Gastrocnemius medialis (tissue), 4 donors: ENCODE data around the gene C2CD4C.

Experiments used
- CTCF ChIP-seq, 5 experiments: fragments of 450-650 bp in 3 of 5; fragments of 200-600 bp in 2 of 5; sonication (generic) in 2 of 5; IDR thresholded peaks in 4 of 5; conservative IDR thresholded peaks in 1 of 5; 1 replicate in 4 of 5; 2 replicates in 1 of 5; pipeline ENCODE4 v1.5.1; 2016 to 2019; ENCODE audit warnings: antibody characterized with exemption in 5 of 5, mild to moderate bottlenecking in 3 of 5, moderate library complexity in 3 of 5
- POLR2A ChIP-seq, 2 donors: fragments of 450-650 bp; IDR thresholded peaks; one replicate each; pipeline ENCODE4 v1.6.1; 2017; ENCODE audit warnings: antibody characterized with exemption in 2 of 2, mild to moderate bottlenecking in 2 of 2, moderate library complexity in 2 of 2

- TF ChIP-seq CTCF (IDR thresholded peaks at IDR 0.05 in 4 of 5, conservative IDR thresholded peaks at IDR 0.05 in 1 of 5): no peak
- TF ChIP-seq POLR2A (IDR thresholded peaks at IDR 0.05): no peak
These were observed 21.8 kb upstream of the C2CD4C start for GRCh38 chr19:430701-431100.
